SU-DHL-6 (cell line): Measurements from ENCODE around the gene TMEM11.

Experiments
- H2AFZ ChIP-seq: fragments of 200-600 bp; sonication (generic); 2 replicates; pipeline ENCODE4 v1.6.1; 2014; ENCODE audit warnings: low read depth, mild to moderate bottlenecking, moderate library complexity, mixed read lengths, antibody characterized with exemption, low read length; ENCODE audit not compliant: severe bottlenecking
- H3F3A ChIP-seq: fragments of 200-600 bp; shearing (Covaris generic); 2 replicates; pipeline ENCODE4 v1.6.0; 2016; ENCODE audit warnings: antibody characterized with exemption, mild to moderate bottlenecking; ENCODE audit not compliant: insufficient read depth
- H3K27ac ChIP-seq: fragments of 200-600 bp; sonication (generic); 2 replicates; pipeline ENCODE4 v1.5.1; 2016; ENCODE audit warnings: low read depth, mild to moderate bottlenecking, low read length, moderate library complexity, mixed read lengths
- H3K27me3 ChIP-seq: fragments of 200-600 bp; sonication (generic), shearing (Covaris generic); 2 replicates; pipeline ENCODE4 v1.6.0; 2014; ENCODE audit warnings: mild to moderate bottlenecking, low read length
- H3K36me3 ChIP-seq: fragments of 200-600 bp; sonication (generic); 2 replicates; pipeline ENCODE4 v1.6.1; 2014; ENCODE audit warnings: mild to moderate bottlenecking, low read length, mixed read lengths
- H3K4me2 ChIP-seq: fragments of 300-600, 200-600 bp; shearing (Covaris generic), sonication (generic); 2 replicates; pipeline ENCODE4 v1.6.0; 2014; ENCODE audit warnings: low read length, low read depth, mild to moderate bottlenecking; ENCODE audit not compliant: poor library complexity, severe bottlenecking
- H3K4me3 ChIP-seq: fragments of 200-600 bp; sonication (generic); 2 replicates; pipeline ENCODE4 v1.5.1; 2014; ENCODE audit warnings: antibody characterized with exemption, low read length, mild to moderate bottlenecking, mixed read lengths; ENCODE audit not compliant: insufficient read depth, poor library complexity, severe bottlenecking
- H3K79me2 ChIP-seq: fragments of 200-600 bp; sonication (generic); 2 replicates; pipeline ENCODE4 v1.6.1; 2014; ENCODE audit warnings: mild to moderate bottlenecking, low read length, moderate library complexity; ENCODE audit not compliant: insufficient read depth
- H3K9ac ChIP-seq: fragments of 200-600 bp; sonication (generic); 2 replicates; pipeline ENCODE4 v1.7.0; 2014; ENCODE audit warnings: mild to moderate bottlenecking, low read length
- H3K9me2 ChIP-seq: fragments of 200-600 bp; sonication (generic); replicated peaks from 2 replicates; pipeline ENCODE4 v1.6.1; 2014; ENCODE audit warnings: low read length; ENCODE audit not compliant: insufficient read depth
- H3K9me3 ChIP-seq: fragments of 200-600 bp; sonication (generic); 2 replicates; pipeline ENCODE4 v1.6.1; 2014; ENCODE audit warnings: low read length, mixed read lengths; ENCODE audit not compliant: insufficient read depth
- H4K20me1 ChIP-seq: fragments of 200-600 bp; sonication (generic); 2 replicates; pipeline ENCODE4 v1.6.1; 2014; ENCODE audit warnings: low read depth, mild to moderate bottlenecking, antibody characterized with exemption, low read length, moderate library complexity, mixed read lengths
- CTCF ChIP-seq: fragments of 200-600 bp; sonication (generic); IDR thresholded peaks from one replicate; pipeline ENCODE4 v1.5.1; 2017; ENCODE audit warnings: antibody characterized with exemption, mild to moderate bottlenecking, low read length, moderate library complexity; ENCODE audit not compliant: insufficient read depth, poor library complexity, severe bottlenecking
- EZH2phosphoT487 ChIP-seq: fragments of 200-600 bp; sonication (generic), shearing (Covaris generic); conservative IDR thresholded peaks from 2 replicates; pipeline ENCODE4 v1.6.1; 2018; ENCODE audit warnings: mild to moderate bottlenecking, antibody characterized with exemption, low read length, moderate library complexity, mixed read lengths

Gene TMEM11

DNA sequence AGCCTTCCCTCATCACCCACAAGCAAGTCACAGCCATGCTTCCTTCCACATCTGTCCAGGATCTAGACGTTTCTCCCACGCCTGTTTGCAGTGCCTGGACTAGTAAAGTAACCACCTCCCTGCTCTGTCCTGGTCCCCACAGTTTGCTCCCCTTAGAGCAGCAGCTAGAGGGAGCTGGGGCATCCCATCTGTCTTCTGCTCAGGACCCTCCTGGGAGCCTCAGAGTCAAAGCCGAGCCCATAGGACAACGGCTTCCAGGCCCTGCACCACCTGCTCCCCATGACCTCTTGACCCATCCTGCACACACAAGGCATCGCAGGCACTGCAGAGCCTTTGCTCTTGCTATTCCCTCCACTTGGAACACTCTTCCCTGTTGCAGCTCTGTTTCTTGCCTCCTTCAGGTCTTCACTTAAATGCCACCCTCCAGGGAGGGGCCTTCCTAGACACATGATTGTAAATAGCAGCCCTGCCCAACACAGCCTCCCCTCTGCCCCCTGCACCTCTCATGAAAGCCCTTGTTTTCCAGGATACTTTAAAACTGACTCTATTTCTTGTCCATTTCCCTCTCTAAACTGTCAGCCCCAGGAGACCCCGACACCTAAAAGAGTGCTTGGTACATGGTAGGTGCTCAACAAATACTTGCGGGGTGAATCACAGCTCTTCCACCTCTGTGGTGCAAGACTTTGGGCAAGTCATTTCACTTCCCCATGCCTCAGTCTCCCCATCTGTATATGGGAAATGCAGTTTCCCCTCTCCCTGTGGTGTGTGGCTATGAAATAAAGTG is 36.2 kb upstream of the TMEM11 start:
- Histone ChIP-seq H3K9me3 (no peaks in the 10 kb centered on the region), H3K36me3 (no peaks in the 10 kb centered on the region), H3K9me2 (no peaks in the 10 kb centered on the region), H3K4me3 (no peak overlapping the region), H2AFZ (no peak overlapping the region), H3F3A (no peaks in the 10 kb centered on the region), H3K79me2 (no peaks in the 10 kb centered on the region), H3K4me2 (no peak overlapping the region), H3K9ac (no peak overlapping the region), H4K20me1 (no peaks in the 10 kb centered on the region), H3K27ac (no peak overlapping the region), H3K27me3 (no peaks in the 10 kb centered on the region)
- TF ChIP-seq CTCF (no peak), EZH2phosphoT487 (no peak)

DNA sequence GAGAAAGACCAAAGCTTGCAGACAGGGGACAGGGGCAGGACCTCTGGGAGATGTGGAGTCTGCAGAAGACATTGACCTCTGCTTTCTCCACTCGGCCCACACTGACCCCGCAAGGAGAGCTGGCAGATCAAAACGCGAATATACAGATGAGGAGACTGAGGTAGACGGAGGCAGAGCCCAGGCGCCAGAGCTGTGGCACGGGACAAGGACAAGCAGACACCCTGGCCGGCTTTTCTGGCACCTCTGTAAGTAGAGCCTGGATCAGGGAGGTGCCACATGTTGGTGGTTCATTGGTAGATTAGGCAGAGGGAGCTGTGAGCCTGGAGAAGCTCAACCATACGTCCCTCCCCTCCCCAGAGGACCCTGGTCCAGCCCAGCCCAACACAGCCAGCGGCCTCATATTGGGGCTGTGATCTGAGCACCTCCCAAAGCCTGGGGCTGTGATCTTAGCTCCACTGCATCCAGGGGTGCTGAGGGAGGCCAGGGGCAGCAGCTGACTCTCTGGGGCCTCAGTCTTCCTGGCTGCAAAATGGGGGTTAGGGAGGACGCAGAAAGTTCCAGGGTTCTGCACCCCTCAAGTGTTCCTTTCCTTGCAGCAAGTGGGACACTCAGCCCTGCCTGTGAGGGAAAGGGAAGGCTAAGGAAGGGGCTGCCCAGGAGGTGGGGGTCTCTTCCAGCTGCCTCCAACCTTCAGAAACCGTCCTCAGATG is 35.3 kb upstream of the TMEM11 start:
- Histone ChIP-seq H3K27me3 (no peaks in the 10 kb centered on the region), H3K9ac (no peak overlapping the region), H3K4me3 (no peak overlapping the region), H2AFZ (no peak overlapping the region), H3K27ac (no peak overlapping the region), H3K36me3 (no peaks in the 10 kb centered on the region), H3K4me2 (no peak overlapping the region), H3K79me2 (no peaks in the 10 kb centered on the region), H4K20me1 (no peaks in the 10 kb centered on the region), H3K9me3 (no peaks in the 10 kb centered on the region), H3K9me2 (no peaks in the 10 kb centered on the region), H3F3A (no peaks in the 10 kb centered on the region)
- TF ChIP-seq CTCF: no peak
- no peak for TF ChIP-seq EZH2phosphoT487

DNA sequence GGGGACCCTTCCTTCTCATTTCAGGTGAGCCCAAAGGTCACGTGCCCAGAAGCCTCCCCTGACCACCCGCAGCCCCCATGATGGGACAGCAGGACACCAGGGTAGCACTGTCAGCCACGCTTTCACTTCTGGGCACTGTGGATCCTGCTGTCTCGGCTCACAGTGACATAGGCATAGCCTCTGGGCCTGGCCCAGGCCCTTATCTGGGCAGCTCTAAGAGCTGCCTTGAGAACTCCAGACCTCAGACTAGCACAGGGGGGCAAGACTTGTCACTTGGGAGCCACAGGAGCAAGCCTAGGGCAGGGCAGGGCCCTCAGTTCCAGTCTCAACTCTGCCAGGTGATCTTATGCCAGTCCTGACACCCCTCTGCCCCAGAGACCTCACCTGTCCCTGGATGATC is 34.5 kb upstream of the TMEM11 start:
- Histone ChIP-seq H4K20me1 (no peaks in the 10 kb centered on the region), H3K27me3 (no peaks in the 10 kb centered on the region), H3F3A (no peaks in the 10 kb centered on the region), H3K79me2 (no peaks in the 10 kb centered on the region), H3K4me3 (no peak overlapping the region), H3K9me2 (no peaks in the 10 kb centered on the region), H3K9ac (no peak overlapping the region), H3K36me3 (no peaks in the 10 kb centered on the region), H3K27ac (no peak overlapping the region), H3K4me2 (no peak overlapping the region), H3K9me3 (no peaks in the 10 kb centered on the region), H2AFZ (no peak overlapping the region)
- no peak for TF ChIP-seq CTCF
- no peak for TF ChIP-seq EZH2phosphoT487
